GM21717 (cell line): ENCODE results near the gene DMRT3.

Experiments
- ATAC-seq: cut with Tn5 transposase; IDR thresholded peaks from one replicate; pipeline ENCODE4 v1.9.1; 2021; ENCODE audit warnings: mild to moderate bottlenecking, moderate library complexity; ENCODE audit not compliant: unreplicated experiment

Gene DMRT3, protein sequence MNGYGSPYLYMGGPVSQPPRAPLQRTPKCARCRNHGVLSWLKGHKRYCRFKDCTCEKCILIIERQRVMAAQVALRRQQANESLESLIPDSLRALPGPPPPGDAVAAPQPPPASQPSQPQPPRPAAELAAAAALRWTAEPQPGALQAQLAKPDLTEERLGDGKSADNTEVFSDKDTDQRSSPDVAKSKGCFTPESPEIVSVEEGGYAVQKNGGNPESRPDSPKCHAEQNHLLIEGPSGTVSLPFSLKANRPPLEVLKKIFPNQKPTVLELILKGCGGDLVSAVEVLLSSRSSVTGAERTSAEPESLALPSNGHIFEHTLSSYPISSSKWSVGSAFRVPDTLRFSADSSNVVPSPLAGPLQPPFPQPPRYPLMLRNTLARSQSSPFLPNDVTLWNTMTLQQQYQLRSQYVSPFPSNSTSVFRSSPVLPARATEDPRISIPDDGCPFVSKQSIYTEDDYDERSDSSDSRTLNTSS

DNA sequence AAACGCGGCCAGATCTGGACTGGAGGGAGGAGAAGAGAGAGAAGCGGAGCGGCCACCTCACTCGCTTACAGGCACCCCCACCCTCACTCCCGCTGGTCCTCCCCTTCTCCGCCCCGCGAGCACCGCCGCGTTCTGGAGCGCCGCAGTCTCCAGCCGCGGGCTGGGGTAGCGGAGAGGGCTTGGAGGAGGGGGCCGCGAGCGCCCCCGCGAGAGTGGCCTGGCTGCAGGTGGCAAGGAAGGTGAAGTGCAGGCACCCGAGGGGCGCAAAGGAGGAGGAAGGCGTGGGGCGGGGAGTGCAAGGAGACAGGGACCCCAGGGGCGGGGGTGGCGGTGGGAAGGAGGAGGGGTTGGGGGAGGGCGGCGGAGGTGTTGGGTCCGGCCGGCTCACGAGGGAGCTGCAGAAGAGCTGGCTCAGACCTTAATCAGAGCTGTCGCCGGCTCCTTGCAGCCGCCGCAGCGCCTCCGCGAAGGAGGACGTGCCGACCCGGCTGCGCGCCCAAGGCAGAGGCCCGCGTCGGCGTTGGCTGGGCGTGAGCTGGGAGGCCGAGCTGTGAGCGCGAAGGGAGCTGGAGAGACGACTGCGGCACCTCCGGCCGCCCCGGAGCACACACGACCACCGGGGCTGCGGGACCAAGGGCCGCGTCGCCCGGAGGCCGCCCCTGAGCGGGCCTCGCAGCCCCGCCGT lies at the start of gene DMRT3:
TSS of gene DMRT3 (plus strand) at position 398 of the 685 bp plus-strand sequence. CDS start 347 bp downstream, outside the sequence.
- ATAC-seq = no peak

DNA sequence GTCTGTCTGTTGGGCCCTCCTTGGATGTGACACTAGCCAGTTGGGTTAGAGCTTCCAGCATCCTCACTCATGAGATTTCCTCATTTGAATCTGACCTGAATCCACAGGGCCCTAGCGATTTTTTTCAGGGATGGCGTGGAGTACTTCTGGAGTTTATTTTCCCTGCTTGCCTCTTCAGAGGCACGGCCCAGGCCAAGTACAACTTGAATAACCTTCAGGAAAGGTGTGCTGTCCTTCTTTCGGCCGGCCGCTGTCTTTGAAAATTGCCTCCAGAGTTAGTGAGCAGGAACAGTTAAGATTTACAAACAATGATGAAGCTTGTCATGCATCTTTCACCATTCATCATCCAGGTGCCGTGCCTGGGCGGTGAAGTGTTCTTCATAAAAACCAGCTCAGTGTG lies 49.5 kb upstream of the DMRT3 start:
- ATAC-seq = no peak

- ATAC-seq = no peak
Measured at GRCh38 chr9:928363-929042, 48.0 kb upstream of the DMRT3 start.

GRCh38 chr9:929719-930118 lies 46.7 kb upstream of the DMRT3 start:
- no peak for ATAC-seq

GRCh38 chr9:933356-933755 lies 43.1 kb upstream of the DMRT3 start:
- no peak for ATAC-seq

DNA sequence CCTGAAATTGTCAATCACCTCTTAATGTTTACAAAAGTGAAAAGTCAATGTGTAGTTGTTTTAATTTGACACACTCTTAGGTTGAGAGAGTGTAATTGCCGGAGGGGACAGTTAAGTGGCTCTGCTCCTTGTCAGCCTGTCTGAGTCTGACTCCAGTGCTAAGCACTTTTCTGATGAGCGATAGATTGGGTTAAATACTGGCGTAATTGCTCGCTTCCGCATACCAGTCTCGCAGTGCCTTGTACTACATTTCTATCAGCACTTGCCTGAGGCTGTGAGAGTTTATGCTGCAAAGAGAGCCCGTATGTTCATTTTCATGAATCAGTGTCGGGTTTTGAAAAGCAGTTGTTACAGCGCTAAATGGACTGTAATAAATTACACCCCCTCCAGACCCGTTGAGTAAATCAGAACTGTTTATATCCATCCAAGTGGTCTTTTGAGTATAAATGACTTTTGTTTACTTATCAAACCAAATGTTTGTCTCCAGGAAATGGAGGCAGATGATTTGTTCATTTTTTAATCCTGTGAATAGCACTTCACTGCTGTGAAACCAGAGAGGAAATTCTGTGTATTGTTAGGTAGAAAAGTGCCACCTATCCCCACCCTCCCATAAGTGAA lies 41.0 kb upstream of the DMRT3 start:
- no peak for ATAC-seq

DNA sequence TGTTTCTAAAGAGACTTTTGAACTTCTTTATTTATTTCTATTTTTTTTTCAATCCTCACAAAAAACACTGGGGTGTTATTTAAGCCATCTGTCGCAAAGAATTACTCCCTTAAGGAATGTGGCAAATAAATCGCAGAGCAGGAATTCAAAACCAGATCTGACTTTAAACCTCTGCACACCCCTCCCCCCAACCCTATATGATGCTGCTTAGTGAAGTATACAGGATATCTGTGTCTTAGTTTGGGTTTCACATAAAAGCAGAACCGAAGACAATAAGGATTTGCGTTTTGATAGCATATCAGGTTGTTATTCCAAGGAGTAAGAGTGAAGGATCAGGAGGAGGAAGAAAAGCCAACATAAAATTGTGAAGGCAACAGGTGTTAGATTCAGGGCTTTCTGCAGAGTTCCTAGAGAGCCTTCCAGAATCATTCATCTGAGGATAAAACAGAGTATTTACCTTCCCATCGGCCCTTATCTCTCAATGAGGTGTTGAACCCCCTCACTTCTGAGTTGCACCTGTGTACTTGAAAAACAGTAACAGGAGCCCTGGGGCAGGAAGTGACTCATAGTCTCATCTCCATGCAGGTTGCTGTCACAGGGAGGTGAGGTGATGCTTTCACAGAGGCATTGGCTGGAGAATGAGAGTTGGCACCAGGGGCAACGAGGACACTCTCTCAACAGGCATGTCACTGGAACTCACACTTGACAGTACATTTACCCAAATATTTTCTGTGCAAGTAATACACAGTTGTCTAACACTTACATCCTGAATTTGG lies 33.5 kb upstream of the DMRT3 start:
- no peak for ATAC-seq

DNA sequence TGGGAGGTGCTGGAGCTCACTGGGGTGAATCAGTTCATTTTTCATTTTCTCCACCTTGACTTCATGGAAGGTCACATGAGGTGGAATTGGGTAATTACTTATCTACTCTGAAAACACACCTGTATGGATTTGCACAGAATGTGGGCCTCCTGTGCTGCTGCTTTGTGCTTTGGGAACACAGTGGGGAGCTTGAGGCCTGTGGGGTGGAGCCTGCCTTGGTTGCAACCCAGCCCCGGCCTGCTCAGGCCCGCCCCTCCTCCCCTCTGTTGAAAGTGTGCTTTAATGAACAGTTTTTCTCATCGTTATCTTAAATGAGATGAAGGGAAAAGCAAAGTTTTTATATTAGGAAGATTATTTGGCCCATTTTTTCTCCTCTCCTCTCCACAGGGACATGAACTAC lies 28.5 kb upstream of the DMRT3 start:
- no peak for ATAC-seq

DNA sequence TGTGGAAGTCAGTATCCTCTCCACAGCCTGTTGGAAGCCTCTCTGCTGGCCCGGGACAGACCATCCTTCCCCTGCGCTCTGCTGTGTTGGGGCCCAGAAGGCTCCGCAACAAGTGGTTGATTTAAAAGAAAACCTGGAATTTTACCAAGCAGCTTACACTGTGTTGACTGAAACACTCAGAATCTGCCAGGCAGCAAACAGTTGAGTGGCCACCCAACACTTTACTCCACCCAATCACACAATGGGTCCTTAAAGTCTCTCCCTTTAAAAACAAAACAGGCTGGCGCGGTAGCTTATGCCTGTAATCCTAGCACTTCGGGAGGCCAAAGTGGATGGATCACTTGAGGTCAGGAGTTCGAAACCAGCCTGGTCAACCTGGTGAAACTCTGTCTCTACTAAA lies 28.0 kb upstream of the DMRT3 start:
- ATAC-seq = no peak

GRCh38 chr9:950139-950538 lies 26.3 kb upstream of the DMRT3 start:
- no peak for ATAC-seq

- no peak for ATAC-seq
Measured at GRCh38 chr9:952546-952945, 23.9 kb upstream of the DMRT3 start.

DNA sequence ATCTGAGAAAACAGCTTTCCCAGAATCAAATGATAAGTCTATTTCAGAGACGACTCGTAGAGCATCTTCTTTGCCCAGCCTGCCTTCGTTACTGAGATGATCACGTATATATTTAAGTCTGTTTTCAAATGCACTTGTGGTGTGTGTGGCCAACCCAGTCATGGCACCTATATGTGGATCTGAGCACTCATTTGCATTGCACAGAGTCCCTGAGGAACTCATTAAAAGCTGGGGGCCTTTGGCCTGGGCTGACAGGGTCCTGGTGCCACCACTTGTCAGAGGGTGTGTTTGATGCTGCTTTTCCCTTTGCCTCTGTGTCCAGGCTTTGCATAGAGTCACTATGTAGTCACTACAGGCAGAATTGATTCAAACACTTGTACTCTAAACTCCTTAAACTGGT lies 17.4 kb upstream of the DMRT3 start:
- ATAC-seq = no peak

DNA sequence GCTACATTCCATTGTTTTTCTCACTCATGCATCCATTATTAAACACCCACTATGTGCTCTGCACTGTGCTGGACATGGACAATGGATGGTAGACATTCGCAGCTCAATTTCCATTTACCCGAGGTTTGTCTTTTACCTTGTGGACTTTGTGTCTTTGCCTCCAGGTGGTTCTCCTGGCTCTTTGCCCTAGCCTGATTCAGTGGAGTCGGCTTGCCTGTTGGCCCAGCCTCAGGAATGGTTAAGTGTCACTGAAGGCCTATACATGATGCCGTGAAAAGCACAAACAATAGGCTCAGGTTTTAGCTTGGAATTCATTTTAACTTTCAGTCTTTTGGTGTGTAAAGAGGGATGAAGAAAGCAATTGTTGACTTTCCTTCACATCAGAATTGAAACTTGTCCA lies 16.5 kb upstream of the DMRT3 start:
- ATAC-seq = no peak

GRCh38 chr9:962023-962422 lies 14.4 kb upstream of the DMRT3 start:
- ATAC-seq = no peak

- ATAC-seq = no peak
Measured at GRCh38 chr9:965497-965896, 11.0 kb upstream of the DMRT3 start.

- no peak for ATAC-seq
Measured at GRCh38 chr9:966870-967269, 9.6 kb upstream of the DMRT3 start.

GRCh38 chr9:967436-967835 lies 9.0 kb upstream of the DMRT3 start:
- ATAC-seq = no peak

DNA sequence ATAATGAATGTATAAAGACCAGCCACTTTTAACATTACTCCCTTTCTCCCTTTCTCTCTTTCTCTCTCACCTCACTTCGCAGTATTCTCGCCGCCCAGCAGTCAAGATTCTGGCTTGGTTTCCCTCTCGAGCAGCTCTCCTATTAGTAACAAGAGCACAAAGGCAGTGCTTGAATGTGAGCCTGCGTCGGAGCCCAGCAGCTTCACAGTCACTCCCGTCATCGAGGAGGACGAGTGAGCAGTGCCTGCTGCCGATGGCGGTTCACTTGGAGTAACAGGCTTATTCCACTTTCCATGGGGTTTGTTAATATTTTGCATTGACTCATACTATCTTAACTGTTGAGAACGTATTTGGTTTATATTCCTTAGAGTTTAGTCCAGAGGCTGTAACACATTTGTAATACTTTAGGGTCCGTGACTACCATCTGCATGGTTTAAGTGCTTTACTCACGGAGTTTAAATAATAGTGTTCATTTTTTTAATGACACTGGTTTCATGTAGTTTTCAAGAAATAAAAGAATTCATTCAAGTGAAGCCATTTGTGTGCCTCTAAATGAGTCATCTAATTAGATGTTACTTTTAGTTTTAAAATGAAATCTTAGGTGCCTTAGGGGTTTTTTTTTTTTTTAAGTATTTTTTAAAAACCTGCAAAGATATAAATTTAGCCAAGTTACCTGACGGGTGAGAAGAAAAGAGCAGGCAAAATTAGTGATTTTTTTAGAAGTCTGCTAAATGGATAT lies 8.4 kb upstream of the DMRT3 start:
- ATAC-seq = no peak

DNA sequence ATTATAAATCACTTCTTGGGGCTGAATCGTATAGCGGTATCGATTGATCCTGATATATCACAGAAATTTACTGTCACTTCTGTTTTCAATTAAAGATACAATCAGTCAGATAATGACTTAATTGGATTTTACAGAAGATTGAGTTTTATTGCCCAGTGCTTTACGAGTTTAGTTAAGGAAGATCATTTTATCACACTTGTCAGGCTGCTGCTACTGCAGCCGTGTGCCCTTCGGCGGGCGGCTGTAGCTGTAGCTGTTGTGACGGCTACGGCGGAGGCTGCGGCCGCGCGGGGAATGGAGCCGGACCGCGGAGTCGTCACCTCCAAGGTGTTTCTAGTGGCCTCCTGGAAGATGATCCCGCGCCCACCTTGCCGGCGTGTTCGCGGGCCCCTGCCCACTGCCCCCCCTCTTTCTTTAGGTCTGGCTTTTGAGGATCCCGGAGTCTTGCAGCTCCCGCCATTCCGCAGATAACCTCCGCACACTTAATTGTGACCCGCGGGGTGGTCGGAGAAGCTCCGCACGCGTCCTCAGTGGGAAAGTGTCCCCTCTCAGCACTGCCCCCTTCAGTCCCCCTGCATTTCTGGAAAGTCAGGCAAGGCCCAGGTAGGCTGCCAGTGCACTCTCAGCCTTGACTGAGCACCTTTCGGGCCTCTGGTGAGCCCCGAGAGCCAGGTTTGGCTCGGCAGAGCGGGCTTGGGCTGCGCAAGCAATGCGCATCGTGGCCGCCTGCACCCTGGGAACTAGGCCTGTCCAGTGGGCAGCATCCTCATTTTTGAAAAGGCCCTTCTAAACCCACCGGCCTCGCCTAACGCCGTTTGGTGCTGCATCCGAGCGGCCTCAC lies 6.9 kb upstream of the DMRT3 start:
- no peak for ATAC-seq
